A673 (cell line): Measurements from ENCODE around the gene DPYD. TPM values are rescaled to one million over a fixed set of nuclear protein-coding genes. Genes with fewer than 3 reads are reported as not detected.

Experiments
- BruUV-seq: library from RNA; stranded (reverse); fragments of 400-500 nt; replicated peaks from 2 replicates; lab custom pipeline; 2021; lab: Mats Ljungman, UMichigan
- CTCF ChIA-PET: fragments of 300-600 bp; sonication (Branson Sonifier 250); formaldehyde crosslinking; loops from one replicate; lab custom pipeline; 2022; ENCODE audit warnings: antibody characterized with exemption; lab: Charles Lee
- POLR2A ChIA-PET: fragments of 300-600 bp; sonication (Branson Sonifier 250); formaldehyde crosslinking; loops from one replicate; lab custom pipeline; 2022; ENCODE audit warnings: antibody characterized with exemption; ENCODE audit not compliant: low non-redundant PET; lab: Charles Lee
- DNase-seq: peaks from one replicate; pipeline ENCODE4 v3.0.0-alpha.2; 2015; ENCODE audit warnings: low spot score
- H3K27ac ChIP-seq: fragments of 200-600 bp; sonication (generic); 2 replicates; pipeline ENCODE4 v1.5.1; 2016; ENCODE audit warnings: mixed run types, low read depth, mild to moderate bottlenecking, mixed read lengths, antibody characterized with exemption, low read length; ENCODE audit not compliant: poor library complexity, severe bottlenecking
- H3K27me3 ChIP-seq: fragments of 200-600 bp; sonication (generic); replicated peaks from 2 replicates; pipeline ENCODE4 v1.6.1; 2017; ENCODE audit warnings: mixed run types, low read depth, mild to moderate bottlenecking, mixed read lengths, antibody characterized with exemption, low read length; ENCODE audit not compliant: insufficient read depth, poor library complexity
- H3K36me3 ChIP-seq: fragments of 200-600 bp; sonication (generic); 2 replicates; pipeline ENCODE4 v1.6.1; 2016; ENCODE audit warnings: mixed run types, mild to moderate bottlenecking, mixed read lengths, antibody characterized with exemption, low read length; ENCODE audit not compliant: insufficient read depth, poor library complexity, severe bottlenecking
- H3K4me1 ChIP-seq: fragments of 200-600 bp; sonication (generic); 2 replicates; pipeline ENCODE4 v1.6.1; 2017; ENCODE audit warnings: mixed run types, mild to moderate bottlenecking, mixed read lengths, antibody characterized with exemption, low read length; ENCODE audit not compliant: insufficient read depth, poor library complexity, severe bottlenecking
- H3K4me3 ChIP-seq: fragments of 200-600 bp; sonication (generic); 2 replicates; pipeline ENCODE4 v1.5.1; 2016; ENCODE audit warnings: low read depth, mixed run types, mild to moderate bottlenecking, mixed read lengths, low read length; ENCODE audit not compliant: poor library complexity, severe bottlenecking
- H3K9me3 ChIP-seq: fragments of 200-600 bp; sonication (generic); 2 replicates; pipeline ENCODE4 v1.6.1; 2016; ENCODE audit warnings: mixed run types, low read depth, mild to moderate bottlenecking, mixed read lengths, antibody characterized with exemption, low read length; ENCODE audit not compliant: poor library complexity, severe bottlenecking
- CTCF ChIP-seq: fragments of 300-800, 200-600 bp; sonication (generic); conservative IDR thresholded peaks from 2 replicates; pipeline ENCODE4 v1.5.1; 2017; ENCODE audit warnings: low read depth, mild to moderate bottlenecking, antibody characterized with exemption, low read length, moderate library complexity, mixed read lengths
- EZH2 ChIP-seq: fragments of 200-600 bp; sonication (generic); IDR thresholded peaks from 2 replicates; pipeline ENCODE4 v1.6.1; 2017; ENCODE audit warnings: borderline replicate concordance, low read depth, mild to moderate bottlenecking, mixed read lengths, antibody characterized with exemption, low read length; ENCODE audit not compliant: poor library complexity, severe bottlenecking
- intact Hi-C: fragments of 100-400 bp; cut with micrococcal nuclease; formaldehyde crosslinking; loops from one replicate; pipeline ENCODE4 v1.10.0; 2022; ENCODE audit not compliant: unreplicated experiment
- total RNA-seq: library from RNA; stranded (reverse); gene quantifications from 2 replicates; pipeline ENCODE4 v1.2.3, GENCODE V29; 2021

The DPYD gene
- total RNA-seq, 1 experiment from 2014 or later, result 13.4 TPM

GRCh38 chr1:97093741-97094140, 827.1 kb downstream of the DPYD start:
- H3K4me3 ChIP-seq, result no peak overlapping the region
- H3K9me3 ChIP-seq, result no peaks in the 10 kb centered on the region
- ChIA-PET POLR2A (no interaction called here), CTCF (no interaction called here)
- H3K27ac ChIP-seq, result no peak overlapping the region
- no peaks in the 10 kb centered on the region for H3K4me1 ChIP-seq
- no peaks in the 10 kb centered on the region for H3K27me3 ChIP-seq
- no peak for DNase-seq
- TF ChIP-seq CTCF (no peak), EZH2 (no peak)
- no peaks in the 10 kb centered on the region for H3K36me3 ChIP-seq
- intact Hi-C loops, result no loop called here
- BruUV-seq, result no TSS peak

GRCh38 chr1:97092824-97093223, 828.0 kb downstream of the DPYD start:
- DNase-seq, result no peak
- intact Hi-C loops, result no loop called here
- H3K27me3 ChIP-seq, result no peaks in the 10 kb centered on the region
- TF ChIP-seq EZH2 (no peak), CTCF (no peak)
- ChIA-PET CTCF (no interaction called here), POLR2A (no interaction called here)
- no peaks in the 10 kb centered on the region for H3K4me1 ChIP-seq
- no peak overlapping the region for H3K27ac ChIP-seq
- no peak overlapping the region for H3K4me3 ChIP-seq
- BruUV-seq, result no TSS peak
- H3K36me3 ChIP-seq, result no peaks in the 10 kb centered on the region
- no peaks in the 10 kb centered on the region for H3K9me3 ChIP-seq

- ChIA-PET POLR2A (no interaction called here), CTCF (no interaction called here)
- no peaks in the 10 kb centered on the region for H3K27me3 ChIP-seq
- H3K9me3 ChIP-seq, result no peaks in the 10 kb centered on the region
- no peaks in the 10 kb centered on the region for H3K36me3 ChIP-seq
- TF ChIP-seq EZH2 (no peak), CTCF (no peak)
- no peak for DNase-seq
- no peaks in the 10 kb centered on the region for H3K4me1 ChIP-seq
- BruUV-seq, result no TSS peak
- H3K27ac ChIP-seq, result no peak overlapping the region
- intact Hi-C loops, result no loop called here
- no peak overlapping the region for H3K4me3 ChIP-seq
Observed at GRCh38 chr1:97091679-97092078, 829.2 kb downstream of the DPYD start.
